Measurements from ENCODE around the gene NACA. TPM values are rescaled to one million over a fixed set of nuclear protein-coding genes. Genes with fewer than 3 reads are reported as not detected.

NACA gene
- total and polyA plus RNA-seq, 2 of the 13 experiments (the other 11 are each of a cell fraction or from before 2014, with no cell fraction given), result 799 to 1,700 TPM

- TF ChIP-seq IRF9 (CRISPR knock-in tag; IDR thresholded peaks at IDR 0.05; ENCODE audit: borderline replicate concordance) (peak; percentile 95; the same call in 1 of the 2 replicates), KLF13 (CRISPR knock-in tag; IDR thresholded peaks at IDR 0.05) (no peak), PRDM15 (CRISPR knock-in tag; IDR thresholded peaks at IDR 0.05) (peak; percentile 72), FOXK1 (CRISPR knock-in tag; IDR thresholded peaks at IDR 0.05; ENCODE audit: borderline replicate concordance, low read depth) (peak; percentile 59; the same call in 1 of the 2 replicates), SMAD1 (CRISPR knock-in tag; IDR thresholded peaks at IDR 0.05; ENCODE audit: borderline replicate concordance, low read depth) (no peak), ZNF574 (CRISPR knock-in tag; IDR thresholded peaks at IDR 0.05) (peak; percentile 92), DMTF1 (CRISPR knock-in tag; IDR thresholded peaks at IDR 0.05) (no peak), PITX1 (CRISPR knock-in tag; IDR thresholded peaks at IDR 0.05) (peak; percentile 62; the same call in 1 of the 2 replicates), MTF1 (CRISPR knock-in tag; IDR thresholded peaks at IDR 0.05) (peak; percentile 32; the same call in 1 of the 2 replicates), ZNF331 (CRISPR knock-in tag; IDR thresholded peaks at IDR 0.05) (peak; percentile 82; the same call in 1 of the 2 replicates), NFYB (CRISPR knock-in tag; IDR thresholded peaks at IDR 0.05) (no peak), NPAS2 (CRISPR knock-in tag; IDR thresholded peaks at IDR 0.05; ENCODE audit: borderline replicate concordance) (no peak), NRL (CRISPR knock-in tag; IDR thresholded peaks at IDR 0.05; ENCODE audit: borderline replicate concordance) (0 out of 2 replicates have a peak, but pooled peaks have one; percentile 56), KLF6 (CRISPR knock-in tag; IDR thresholded peaks at IDR 0.05) (peak; percentile 99), SOX6 (IDR thresholded peaks at IDR 0.05) (no peak), SOX6 (CRISPR knock-in tag; IDR thresholded peaks at IDR 0.05) (peak; percentile 58; the same call in 1 of the 2 replicates), ZNF280B (CRISPR knock-in tag; IDR thresholded peaks at IDR 0.05; ENCODE audit: borderline replicate concordance) (peak; percentile 71; the same call in 1 of the 2 replicates)
These were observed 36.8 kb downstream of the NACA start, which contains the start of gene PTGES3 (continued) for GRCh38 chr12:56688129-56688845.
